GM12878 (cell line): ENCODE measurements around the gene CNTNAP2. TPM values are rescaled to one million over a fixed set of nuclear protein-coding genes. Genes with fewer than 3 reads are reported as not detected.

Experiments used
- ATAC-seq: fragments of 200-7000 bp; cut with Tn5 transposase; 3 replicates; pipeline ENCODE4 v1.9.1; 2020; ENCODE audit warnings: mild to moderate bottlenecking, moderate library complexity
- BruUV-seq: library from RNA; stranded (reverse); fragments of 400-500 nt; replicated peaks from 2 replicates; lab custom pipeline; 2021; lab: Mats Ljungman, UMichigan
- CTCF ChIA-PET: fragments of 300-600 bp; sonication (Branson Sonifier 250); formaldehyde crosslinking; extraction: SDS; loops from one replicate; lab custom pipeline; 2021; ENCODE audit warnings: inconsistent platforms; lab: Yijun Ruan, JAX
- POLR2A ChIA-PET: fragments of 350-600 bp; formaldehyde crosslinking; extraction: SDS; loops from one replicate; lab custom pipeline; 2021; ENCODE audit warnings: inconsistent platforms; lab: Charles Lee
- RAD21 ChIA-PET: fragments of 300-600 bp; sonication (Branson Sonifier 250); formaldehyde crosslinking; loops from one replicate; lab custom pipeline; 2023; ENCODE audit warnings: antibody characterized with exemption; ENCODE audit not compliant: unreplicated experiment; lab: Charles Lee
- SMC1A ChIA-PET: fragments of 300-600 bp; sonication (Branson Sonifier 250); formaldehyde crosslinking; loops from one replicate; lab custom pipeline; 2023; ENCODE audit not compliant: unreplicated experiment, uncharacterized antibody; lab: Charles Lee
- DNase-seq: peaks from one replicate; pipeline ENCODE4 v3.0.0-alpha.2; 2011; ENCODE audit warnings: low read depth, low spot score
- FAIRE-seq: peaks from 3 replicates; lab custom pipeline; 2011; peaks lifted over from hg19 to GRCh38; lab: Jason Lieb, UNC
- H2AFZ ChIP-seq: 2 replicates; pipeline ENCODE4 v1.6.0; 2011; ENCODE audit warnings: low read depth, low read length, control low read depth; ENCODE audit not compliant: control insufficient read depth
- H3K27ac ChIP-seq: 2 replicates; pipeline ENCODE4 v1.5.1; 2011; ENCODE audit warnings: control low read depth; ENCODE audit not compliant: control insufficient read depth, insufficient read depth
- H3K27me3 ChIP-seq, 2 experiments: replicated peaks in 1 of 2; 2 replicates each; pipeline versions ENCODE4 v1.6.0 to v1.6.1; 2011; ENCODE audit warnings: low read length in 1 of 2; ENCODE audit not compliant: control insufficient read depth in 2 of 2, insufficient read depth in 2 of 2
- H3K36me3 ChIP-seq, 2 experiments: 2 replicates each; pipeline ENCODE4 v1.5.1; 2011; ENCODE audit warnings: low read length in 1 of 2; ENCODE audit not compliant: control insufficient read depth in 2 of 2, insufficient read depth in 2 of 2
- H3K4me1 ChIP-seq: 2 replicates; pipeline ENCODE4 v1.6.1; 2011; ENCODE audit warnings: mild to moderate bottlenecking, low read length, moderate library complexity, mixed read lengths; ENCODE audit not compliant: control insufficient read depth, insufficient read depth
- H3K4me2 ChIP-seq: 2 replicates; pipeline ENCODE4 v1.6.0; 2011; ENCODE audit warnings: control low read depth; ENCODE audit not compliant: control insufficient read depth, insufficient read depth
- H3K4me3 ChIP-seq: fragments of 200-600 bp; sonication (generic); 2 replicates; pipeline ENCODE4 v1.5.1; 2016
- H3K79me2 ChIP-seq: 2 replicates; pipeline ENCODE4 v1.6.0; 2011; ENCODE audit warnings: low read length; ENCODE audit not compliant: control insufficient read depth, insufficient read depth
- H3K9ac ChIP-seq: 2 replicates; pipeline ENCODE4 v1.8.0; 2011; ENCODE audit warnings: low read length, control low read depth, mixed read lengths; ENCODE audit not compliant: control insufficient read depth, insufficient read depth
- H3K9me3 ChIP-seq: replicated peaks from 3 replicates; pipeline ENCODE4 v1.5.1; 2011; ENCODE audit warnings: mild to moderate bottlenecking, low read length; ENCODE audit not compliant: control insufficient read depth, insufficient read depth
- H4K20me1 ChIP-seq: 2 replicates; pipeline ENCODE4 v1.6.0; 2011; ENCODE audit not compliant: control insufficient read depth, insufficient read depth
- CHD2 ChIP-seq: IDR thresholded peaks from 2 replicates; pipeline ENCODE4 v1.6.1; 2011; ENCODE audit warnings: low read depth, low read length, improper control_type of control experiment, borderline replicate concordance
- NR2F1 ChIP-seq: fragments of 450-650 bp; conservative IDR thresholded peaks from 2 replicates; pipeline ENCODE4 v1.6.1; 2017; ENCODE audit warnings: mild to moderate bottlenecking
- POLR2A ChIP-seq: IDR thresholded peaks from 2 replicates; pipeline ENCODE4 v1.6.1; 2011; ENCODE audit warnings: low read depth, mild to moderate bottlenecking, low read length
- RUNX3 ChIP-seq: IDR thresholded peaks from 2 replicates; pipeline ENCODE4 v1.6.1; 2012; ENCODE audit warnings: low read length, inconsistent platforms
- SPI1 ChIP-seq: IDR thresholded peaks from 2 replicates; pipeline ENCODE4 v1.6.1; 2011; ENCODE audit warnings: low read depth, mild to moderate bottlenecking, low read length, moderate library complexity, borderline replicate concordance; ENCODE audit not compliant: insufficient read depth
- WRNIP1 ChIP-seq: IDR thresholded peaks from 2 replicates; pipeline ENCODE4 v1.6.1; 2011; ENCODE audit warnings: low read depth, low read length, improper control_type of control experiment, borderline replicate concordance
- ZBTB33 ChIP-seq: fragments of 450-650 bp; IDR thresholded peaks from 2 replicates; pipeline ENCODE4 v1.6.1; 2017; ENCODE audit warnings: mild to moderate bottlenecking
- ZBTB4 ChIP-seq: fragments of 450-650 bp; formaldehyde crosslinking; IDR thresholded peaks from 2 replicates; pipeline ENCODE4 v1.4.0; 2022; ENCODE audit warnings: mild to moderate bottlenecking, moderate library complexity
- WGBS: methylation state at CpG from one replicate; pipeline ENCODE4 v1.1.6; 2016; ENCODE audit warnings: low lambda C conversion rate; ENCODE audit not compliant: insufficient replicate concordance, insufficient coverage; ENCODE audit errors: missing lambda C conversion rate; 5-methylcytosine and 5-hydroxymethylcytosine counted together
- in situ Hi-C: fragments of 300-500 bp; cut with MboI; formaldehyde crosslinking; loops from 9 replicates; pipeline ENCODE4 v1.14.3; 2018; ENCODE audit warnings: mixed read lengths
- intact Hi-C: fragments of 100-400 bp; cut with micrococcal nuclease; formaldehyde crosslinking; loops from one replicate; pipeline ENCODE4 v1.14.2; 2022; ENCODE audit not compliant: unreplicated experiment
- polyA plus RNA-seq, 11 experiments: library from polyadenylated mRNA; depleted of rRNA in 4 of 11; unstranded in 6 of 11; stranded (reverse) in 5 of 11; fragments of >200 nt; fragmentation: Nextera tagmentation in 4 of 11; fragmentation: Illumina TruSeq in 1 of 11; extraction: Ambion mirVana in 4 of 11; extraction: Trizol in 1 of 11; gene quantifications; 1 replicate in 1 of 11; 2 replicates in 10 of 11; pipeline versions ENCODE4 v1.2.1 to v1.2.3, GENCODE V29; 2011 to 2016; ENCODE audit warnings: inconsistent platforms in 2 of 11, missing spikeins in 2 of 11, low read depth in 1 of 11
- total RNA-seq, 4 experiments: library from RNA; depleted of rRNA in 3 of 4; stranded (reverse); fragments of >200 nt in 3 of 4; fragmentation: Illumina TruSeq in 1 of 4; extraction: Trizol in 1 of 4; gene quantifications; 2 replicates each; pipeline versions ENCODE4 v1.2.1 to v1.2.3, GENCODE V29; 2013 to 2021

Gene CNTNAP2
- total and polyA plus RNA-seq, 10 of the 15 experiments (the other 5 are each of a cell fraction or from before 2014, with no cell fraction given) = 0.03 to 0.08 (median 0.03) TPM; not detected in 7

DNA sequence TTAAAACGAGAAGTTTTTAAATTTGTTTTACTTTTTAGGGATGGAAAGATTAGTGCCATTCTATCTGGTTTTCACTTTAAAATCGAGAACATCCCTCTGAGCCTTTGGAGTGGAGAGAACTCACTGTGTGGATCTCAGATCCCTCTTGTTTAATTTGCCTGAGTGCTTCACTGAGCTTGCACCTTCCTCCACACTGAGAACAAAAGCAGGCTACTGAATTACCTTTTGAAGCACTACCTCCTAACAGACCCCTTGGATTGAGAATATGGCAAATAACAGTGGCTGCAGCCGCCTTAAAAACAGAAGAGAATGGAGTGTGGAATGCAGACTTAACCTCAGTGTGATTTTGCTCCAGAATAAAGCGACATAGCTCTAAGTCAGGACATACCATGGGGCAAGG lies 204.7 kb downstream of the CNTNAP2 start:
- H3K79me2 ChIP-seq = no peaks in the 10 kb centered on the region
- DNase-seq (no peak), ATAC-seq (no peak), FAIRE-seq (no peak)
- no peaks in the 10 kb centered on the region for H3K36me3 ChIP-seq
- H2AFZ ChIP-seq = no peak overlapping the region
- no peak overlapping the region for H3K9ac ChIP-seq
- POLR2A ChIA-PET = no interaction called here
- no peaks in the 10 kb centered on the region for H3K9me3 ChIP-seq
- BruUV-seq = no TSS peak
- no peak for TF ChIP-seq ZBTB33
- TF ChIP-seq CHD2 = no peak
- no peak for TF ChIP-seq SPI1
- no peak for TF ChIP-seq WRNIP1
- no peak for TF ChIP-seq RUNX3
- TF ChIP-seq POLR2A = no peak
- TF ChIP-seq NR2F1 = no peak
- no peak for TF ChIP-seq ZBTB4 (CRISPR knock-in tag)
- in situ Hi-C loops = no loop called here
- RAD21 ChIA-PET = no interaction called here
- intact Hi-C loops = no loop called here
- 0% methylated on average over 4 of the region's 4 CpGs for WGBS
- no peak overlapping the region for H3K27ac ChIP-seq
- SMC1A ChIA-PET = no interaction called here
- no peaks in the 10 kb centered on the region for H4K20me1 ChIP-seq
- CTCF ChIA-PET = no interaction called here
- H3K4me3 ChIP-seq = no peak overlapping the region
- no peak overlapping the region for H3K4me2 ChIP-seq
- H3K4me1 ChIP-seq = no peaks in the 10 kb centered on the region
- no peaks in the 10 kb centered on the region for H3K27me3 ChIP-seq
